ENCODE results near the gene FBXL13.
"Not testable (repeated sequence)": the region's sequence is repeated elsewhere in the genome, so short reads cannot be mapped to it uniquely, and the experiment has no call there.

Gene FBXL13

DNA sequence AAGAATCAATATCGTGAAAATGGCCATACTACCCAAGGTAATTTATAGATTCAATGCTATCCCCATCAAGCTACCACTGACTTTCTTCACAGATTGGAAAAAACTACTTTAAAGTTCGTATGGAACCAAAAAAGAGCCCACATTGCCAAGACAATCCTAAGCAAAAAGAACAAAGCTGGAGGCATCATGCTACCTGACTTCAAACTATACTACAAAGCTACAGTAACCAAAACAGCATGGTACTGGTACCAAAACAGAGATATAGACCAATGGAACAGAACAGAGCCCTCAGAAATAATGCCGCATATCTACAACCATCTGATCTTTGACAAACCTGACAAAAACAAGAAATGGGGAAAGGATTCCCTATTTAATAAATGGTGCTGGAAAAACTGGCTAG is 53.7 kb downstream of the FBXL13 start:
- not testable (repeated sequence) for DNase-seq

DNA sequence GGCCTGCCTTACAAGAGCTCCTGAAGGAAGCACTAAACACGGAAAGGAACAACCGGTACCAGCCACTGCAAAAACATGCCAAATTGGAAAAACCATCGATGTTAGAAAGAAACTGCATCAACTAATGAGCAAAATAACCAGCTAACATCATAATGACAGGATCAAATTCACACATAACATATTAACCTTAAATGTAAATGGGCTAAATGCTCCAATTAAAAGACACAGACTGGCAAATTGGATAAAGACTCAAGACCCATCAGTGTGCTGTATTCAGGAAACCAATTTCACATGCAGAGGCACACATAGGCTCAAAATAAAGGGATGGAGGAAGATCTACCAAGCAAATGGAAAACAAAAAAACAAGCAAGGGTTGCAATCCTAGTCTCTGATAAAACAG is 56.3 kb downstream of the FBXL13 start:
- DNase-seq = not testable (repeated sequence)

GRCh38 chr7:103011650-103012049 is 62.9 kb downstream of the FBXL13 start:
- DNase-seq = no peak

- no peak for DNase-seq
Measured at GRCh38 chr7:103010211-103010610, 64.4 kb downstream of the FBXL13 start.

DNA sequence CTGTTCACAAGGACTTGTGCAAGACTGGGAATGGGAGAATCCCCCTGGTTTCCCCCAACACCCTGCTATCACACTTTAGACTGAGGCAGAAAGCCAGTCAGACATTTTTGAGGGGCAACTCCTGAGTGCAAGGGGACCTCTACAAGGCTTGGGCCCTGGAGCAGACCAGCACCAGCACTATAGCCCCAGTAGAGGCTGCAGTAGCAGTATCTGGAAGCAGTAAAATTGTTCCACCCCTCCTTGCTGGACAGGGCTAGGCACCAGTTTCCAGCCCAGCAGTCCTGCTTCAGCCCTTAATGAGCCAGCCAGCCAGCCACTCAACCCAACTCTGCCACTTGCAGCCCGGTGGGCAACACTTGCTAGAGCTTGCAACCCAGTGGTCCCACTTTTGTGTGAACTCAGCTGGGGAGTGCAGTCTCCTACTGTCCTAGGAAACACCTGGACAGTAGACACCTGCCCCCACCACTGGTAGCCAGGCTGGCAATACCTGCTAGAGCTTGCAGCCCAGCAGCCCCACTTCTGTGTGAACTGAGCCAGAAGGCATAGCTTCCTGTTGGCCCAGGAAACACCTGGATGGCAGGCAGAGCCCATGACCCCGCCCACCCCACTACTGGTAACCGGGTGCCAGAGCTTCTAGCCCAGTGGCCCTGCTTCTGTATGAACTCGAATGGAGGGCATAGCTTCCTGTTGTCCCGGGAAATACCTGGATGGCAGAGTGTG is 65.0 kb downstream of the FBXL13 start:
- no peak for DNase-seq

GRCh38 chr7:103003004-103003403 is 71.6 kb downstream of the FBXL13 start:
- DNase-seq = no peak

DNA sequence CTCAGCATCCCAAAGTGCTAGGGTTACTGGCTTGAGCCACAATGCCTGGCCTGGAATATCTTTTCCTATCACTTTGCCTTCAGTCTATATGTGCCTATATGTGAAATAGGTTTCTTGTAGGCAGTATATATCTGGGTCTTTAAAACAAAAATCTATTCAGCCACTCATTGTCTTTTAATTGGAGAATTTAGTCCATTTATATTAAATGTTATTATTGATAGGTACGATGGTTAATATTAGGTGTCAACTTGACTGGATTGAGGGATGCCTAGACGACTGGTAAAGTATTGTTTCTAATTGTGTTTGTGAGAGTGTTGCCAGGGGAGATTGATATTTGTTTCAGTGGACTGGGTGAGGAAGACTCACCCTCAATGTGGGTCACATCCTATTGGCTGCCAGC is 73.4 kb downstream of the FBXL13 start:
- DNase-seq = no peak

DNA sequence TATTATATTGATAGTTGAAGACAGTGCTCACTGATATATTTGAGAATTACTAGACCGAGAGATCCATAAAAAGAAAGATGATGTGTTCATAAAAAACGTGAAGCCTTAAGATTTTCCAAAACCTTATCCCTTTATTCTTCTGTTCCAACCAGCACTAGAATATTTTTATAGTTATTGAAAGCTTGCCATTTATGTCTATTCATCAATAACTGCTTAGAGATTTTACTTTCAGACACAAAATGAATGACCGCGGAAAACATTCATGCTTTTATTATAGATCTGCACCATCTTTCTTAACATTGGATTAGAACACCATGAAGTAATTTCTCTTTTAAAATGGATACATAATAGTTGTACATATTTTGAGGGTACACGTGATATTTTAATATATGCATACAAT is 77.6 kb downstream of the FBXL13 start:
- DNase-seq = no peak

- DNase-seq = not testable (repeated sequence)
Measured at GRCh38 chr7:102995609-102996008, 79.0 kb downstream of the FBXL13 start.

GRCh38 chr7:102994567-102994966 is 80.0 kb downstream of the FBXL13 start:
- DNase-seq = no peak

GRCh38 chr7:102993718-102994029 is 80.9 kb downstream of the FBXL13 start:
- peak in 1 of 3 donors; percentile 19 for DNase-seq

GRCh38 chr7:102992938-102993717 is 81.5 kb downstream of the FBXL13 start:
- peak in 2 of 3 donors; percentile 20 to 31 for DNase-seq

GRCh38 chr7:102992509-102992937 is 82.1 kb downstream of the FBXL13 start:
- no peak for DNase-seq

DNA sequence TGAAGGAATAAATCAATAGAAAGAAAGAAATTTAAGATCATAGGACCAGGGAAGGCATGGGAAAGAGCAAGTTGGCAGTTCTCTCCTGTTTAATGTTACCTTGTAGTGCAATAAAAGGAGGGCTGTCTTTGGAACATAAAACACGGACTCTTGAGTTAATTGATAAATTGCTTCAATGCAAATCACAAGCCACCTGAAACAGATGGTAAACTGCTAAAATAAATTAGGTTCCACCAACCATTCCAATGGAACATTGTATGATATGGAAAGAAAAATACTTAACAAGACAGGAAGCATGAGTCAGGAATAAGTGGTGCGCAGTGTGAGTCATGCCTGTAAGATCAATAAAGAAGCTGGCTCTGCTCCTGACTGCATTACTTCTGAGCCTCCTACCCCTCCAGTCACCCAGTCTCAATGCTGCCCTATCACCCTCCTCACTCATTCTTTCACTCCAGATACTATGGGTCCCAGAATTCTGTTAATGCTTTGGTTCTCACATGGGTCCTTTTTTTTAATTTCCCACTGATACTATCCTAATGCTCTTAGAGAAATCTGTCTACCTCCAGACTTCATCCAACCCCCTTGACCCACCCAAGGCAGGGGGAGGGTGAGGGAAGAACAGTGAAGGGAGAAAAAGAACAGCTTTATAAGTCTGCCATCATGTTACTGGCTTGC is 82.9 kb downstream of the FBXL13 start:
- DNase-seq = peak; percentile 59 to 67 (median 66)

GRCh38 chr7:102991077-102991539 is 83.5 kb downstream of the FBXL13 start:
- DNase-seq = peak; percentile 28 to 54 (median 45)

DNA sequence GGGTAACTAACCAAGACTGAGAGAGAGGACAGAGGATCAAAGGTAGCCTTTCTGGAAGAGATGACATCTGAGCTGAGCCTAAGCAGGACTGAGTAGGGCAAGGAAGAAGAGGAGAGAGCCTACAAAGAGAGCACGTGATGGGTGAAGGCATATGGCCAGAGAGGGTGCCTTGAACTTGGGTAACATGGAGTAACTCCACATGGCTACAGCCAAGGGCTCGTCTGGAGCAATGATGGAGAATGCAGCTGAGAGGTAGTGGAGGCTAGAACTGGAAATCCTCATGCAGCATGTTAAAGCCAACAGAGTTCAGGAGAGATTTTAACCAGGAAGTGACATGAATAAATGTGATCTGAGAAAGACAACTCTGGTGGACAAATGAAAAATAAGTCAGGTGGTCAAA is 84.0 kb downstream of the FBXL13 start:
- no peak for DNase-seq

DNA sequence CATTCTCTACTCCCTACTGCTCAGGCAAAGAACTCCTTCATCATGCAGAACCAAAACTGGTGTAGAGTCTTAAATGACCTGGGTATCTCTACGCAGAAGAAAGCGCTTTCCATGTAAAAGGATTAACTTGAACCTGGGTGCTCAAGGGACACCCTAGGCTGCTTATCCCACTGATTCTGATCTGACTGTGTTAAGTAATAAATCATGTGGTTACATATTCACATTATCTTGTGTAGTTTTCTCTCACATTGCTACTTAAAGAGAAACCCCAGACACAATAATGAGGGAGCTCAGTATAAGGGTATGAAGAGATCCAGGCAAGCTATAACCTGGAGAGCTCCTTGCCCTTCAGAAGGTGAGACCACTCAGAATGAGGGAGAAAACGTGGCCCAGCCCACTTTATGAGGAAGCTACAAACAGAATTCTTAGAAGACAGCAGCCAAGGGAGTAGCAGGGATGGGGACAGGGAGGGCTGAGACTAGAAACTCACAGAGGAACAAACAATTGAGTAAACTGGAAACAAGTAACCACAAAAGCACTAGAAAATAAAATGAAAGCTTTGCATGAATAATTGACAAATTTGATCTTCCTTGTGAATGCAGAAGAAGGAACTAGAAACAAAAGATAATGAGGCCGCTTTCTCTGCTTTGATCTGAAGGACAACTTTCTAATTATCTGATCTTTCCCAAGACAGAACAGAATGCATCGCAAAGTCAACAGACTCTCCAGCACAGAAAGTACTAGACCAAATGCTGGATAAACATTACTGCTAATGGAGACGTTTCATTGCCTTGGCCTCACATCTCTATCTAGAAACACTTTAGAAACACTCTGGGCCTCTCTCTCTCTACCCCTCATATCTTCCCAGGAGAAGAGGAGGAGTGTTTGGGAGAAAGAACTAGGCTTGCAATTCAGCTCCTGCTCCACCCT is 85.7 kb downstream of the FBXL13 start:
- DNase-seq = peak in 2 of 3 donors; percentile 26 to 29

GRCh38 chr7:102988088-102988487 is 86.5 kb downstream of the FBXL13 start:
- DNase-seq = no peak

DNA sequence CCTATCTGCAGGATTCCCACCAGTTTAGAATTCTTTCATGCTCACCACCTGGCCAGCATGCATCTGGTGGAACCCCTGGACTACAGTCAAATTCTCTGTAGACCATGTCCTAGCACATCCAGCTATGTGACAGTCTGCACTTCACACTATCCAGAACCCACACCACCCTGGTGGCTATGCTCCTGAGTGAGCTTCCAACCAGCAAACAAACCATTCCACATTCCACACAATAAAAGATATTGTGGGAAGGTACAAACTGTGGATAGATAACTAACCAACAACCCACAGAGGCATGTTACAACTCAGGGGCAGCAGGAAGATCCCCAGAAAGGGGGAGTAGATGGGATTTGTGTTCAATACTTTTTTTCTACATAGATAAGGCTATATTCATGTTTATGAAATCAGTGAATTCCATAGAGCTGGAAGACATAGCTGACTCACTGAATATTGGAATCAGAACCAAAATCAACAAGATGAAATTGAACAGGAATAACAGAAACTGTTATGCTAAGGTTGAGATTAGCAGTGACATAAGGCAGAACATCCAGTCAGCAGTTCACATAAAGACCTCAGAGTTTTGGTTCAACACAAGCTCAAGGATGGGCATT is 89.3 kb downstream of the FBXL13 start:
- DNase-seq = no peak

DNA sequence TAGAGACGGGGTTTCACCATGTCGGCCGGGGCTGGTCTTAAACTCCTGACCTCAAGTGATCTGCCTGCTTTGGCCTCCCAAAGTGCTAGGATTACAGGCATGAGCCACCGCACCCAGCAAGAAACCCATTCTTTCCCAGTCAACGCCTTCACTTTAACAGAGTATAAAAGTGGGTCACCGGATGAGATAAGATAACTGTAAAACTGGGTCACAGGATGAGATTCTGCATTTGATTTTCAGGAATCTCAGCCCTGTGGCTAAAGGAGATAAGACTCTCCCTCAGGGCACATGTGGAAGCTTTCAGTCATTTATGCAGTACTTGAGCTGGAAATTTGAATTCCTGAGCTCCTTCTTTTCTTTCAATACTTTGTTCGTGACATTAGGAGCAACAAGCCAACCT is 91.0 kb downstream of the FBXL13 start:
- no peak for DNase-seq

DNA sequence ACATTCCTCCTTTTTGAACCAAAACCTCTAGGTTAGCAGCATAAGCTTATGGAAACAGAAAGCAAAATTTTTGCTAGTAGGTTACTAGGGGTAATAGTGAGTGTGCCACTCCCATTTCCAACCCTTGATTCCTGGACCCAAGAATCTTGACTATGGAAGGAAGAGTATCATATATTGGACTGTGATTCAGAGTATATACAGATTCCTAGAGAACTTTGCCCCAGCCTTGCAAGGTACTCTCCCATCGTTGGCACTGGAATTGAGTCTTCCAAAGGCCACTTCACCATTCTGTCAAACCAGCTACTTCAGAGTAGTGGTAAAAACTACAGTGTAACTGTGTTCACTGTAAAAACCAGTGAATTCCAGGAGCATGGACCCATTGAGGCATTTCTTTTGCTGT is 92.4 kb downstream of the FBXL13 start:
- no peak for DNase-seq

DNA sequence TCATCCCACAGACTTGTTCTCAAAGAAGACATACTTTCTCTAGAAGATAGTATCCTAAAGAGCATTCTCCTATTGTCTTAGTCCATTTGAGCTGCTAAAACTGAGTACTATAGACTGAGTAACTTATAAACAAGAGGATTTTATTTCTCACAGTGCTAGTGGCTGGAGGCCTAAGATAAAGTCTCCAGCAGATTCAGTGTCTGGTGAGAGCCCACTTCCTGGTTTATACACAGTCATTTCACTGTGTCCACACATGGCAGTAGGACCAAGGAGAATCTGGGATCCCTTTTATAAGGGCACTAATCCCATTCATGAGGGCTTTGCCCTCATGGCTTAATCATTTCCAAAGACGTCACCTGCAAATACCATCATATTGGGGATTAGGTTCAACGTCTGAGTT is 93.1 kb downstream of the FBXL13 start:
- DNase-seq = no peak

All from suppressor macrophage treated with lipopolysaccharide for 1 hour (primary cell).